Breast epithelium (tissue), 3 donors: ENCODE results near the gene SPIC.

Experiments used
- CTCF ChIP-seq, 3 donors: fragments of 450-650 bp; IDR thresholded peaks; one replicate each; pipeline ENCODE4 v1.5.1; 2016 to 2017; ENCODE audit warnings: antibody characterized with exemption in 3 of 3, mild to moderate bottlenecking in 3 of 3, moderate library complexity in 3 of 3
- POLR2A ChIP-seq: fragments of 450-650 bp; IDR thresholded peaks from one replicate; pipeline ENCODE4 v1.6.1; 2016; ENCODE audit warnings: antibody characterized with exemption, mild to moderate bottlenecking, moderate library complexity
- POLR2AphosphoS5 ChIP-seq, 3 donors: sonication (generic); formaldehyde crosslinking; IDR thresholded peaks; one replicate each; pipeline ENCODE4 v1.6.1; 2017; ENCODE audit warnings: antibody characterized with exemption in 3 of 3

DNA sequence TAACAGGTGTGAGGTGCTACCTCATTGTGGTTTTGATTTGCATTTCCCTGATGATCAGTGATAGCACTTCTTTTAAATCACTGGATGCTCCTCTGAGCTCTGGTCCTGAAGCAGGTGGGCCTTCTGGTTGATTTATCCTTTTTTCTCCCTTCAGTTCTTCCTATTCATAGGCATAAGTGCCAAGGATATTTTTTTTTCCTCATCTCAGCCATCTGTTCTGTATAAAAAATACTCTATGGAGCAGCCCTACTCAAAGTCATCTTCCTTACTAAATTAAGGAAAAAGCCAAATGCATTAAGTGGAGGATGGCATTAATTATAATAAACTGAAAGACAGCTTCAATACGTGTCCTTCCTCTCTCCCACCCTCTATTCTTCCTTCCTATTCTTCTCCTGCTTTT lies 18.4 kb downstream of the SPIC start:
- TF ChIP-seq CTCF (IDR thresholded peaks at IDR 0.05) (no peak), POLR2A (no peak), POLR2AphosphoS5 (IDR thresholded peaks at IDR 0.05) (no peak)
